Common myeloid progenitor, CD34-positive (primary cell): ENCODE results near the gene TENM4.

Experiments
- CTCF ChIA-PET: fragments of 350-600 bp; sonication (Branson Sonifier 250); formaldehyde crosslinking; loops from one replicate; lab custom pipeline; 2021; ENCODE audit warnings: antibody characterized with exemption; lab: Charles Lee
- POLR2A ChIA-PET: fragments of 350-600 bp; sonication (Branson Sonifier 250); formaldehyde crosslinking; loops from one replicate; lab custom pipeline; 2021; ENCODE audit warnings: antibody characterized with exemption; lab: Charles Lee
- DNase-seq, 3 donors: peaks; one replicate each; pipeline versions ENCODE4 v3.0.0 to v3.0.0-alpha.2; 2013
- H3K27ac ChIP-seq, 2 experiments: 1 replicate in 1 of 2; 2 replicates in 1 of 2; pipeline ENCODE4 v1.7.0; 2013; ENCODE audit warnings: inconsistent platforms in 2 of 2, low read length in 2 of 2, mild to moderate bottlenecking in 2 of 2, low read depth in 1 of 2, moderate library complexity in 1 of 2; ENCODE audit not compliant: severe bottlenecking in 2 of 2, insufficient read depth in 1 of 2, poor library complexity in 1 of 2
- H3K27me3 ChIP-seq, 5 experiments: replicated peaks in 2 of 5; 1 replicate in 3 of 5; 2 replicates in 2 of 5; pipeline versions ENCODE4 v1.6.1 to v1.7.0; 2013; ENCODE audit warnings: low read length in 4 of 5, mild to moderate bottlenecking in 2 of 5, moderate library complexity in 2 of 5, inconsistent platforms in 1 of 5; ENCODE audit not compliant: insufficient read depth in 5 of 5, control insufficient read depth in 4 of 5
- H3K36me3 ChIP-seq, 4 experiments: 1 replicate in 2 of 4; 2 replicates in 2 of 4; pipeline versions ENCODE4 v1.6.1 to v1.7.0; 2013; ENCODE audit warnings: low read length in 3 of 4, control low read depth in 1 of 4, mild to moderate bottlenecking in 1 of 4; ENCODE audit not compliant: control insufficient read depth in 4 of 4, insufficient read depth in 4 of 4
- H3K4me1 ChIP-seq, 4 experiments: 1 replicate in 3 of 4; 2 replicates in 1 of 4; pipeline versions ENCODE4 v1.6.1 to v1.7.1; 2013; ENCODE audit warnings: low read length in 3 of 4, mild to moderate bottlenecking in 3 of 4, control low read depth in 1 of 4, inconsistent platforms in 1 of 4, moderate library complexity in 1 of 4; ENCODE audit not compliant: control insufficient read depth in 4 of 4, insufficient read depth in 4 of 4; ENCODE audit errors: control extremely low read depth in 1 of 4
- H3K4me3 ChIP-seq, 7 experiments: 1 replicate in 4 of 7; 2 replicates in 3 of 7; pipeline versions ENCODE4 v1.5.1 to v1.7.0; 2013; ENCODE audit warnings: mild to moderate bottlenecking in 7 of 7, low read length in 6 of 7, moderate library complexity in 6 of 7, inconsistent platforms in 2 of 7, low read depth in 2 of 7, control low read depth in 1 of 7; ENCODE audit not compliant: insufficient read depth in 4 of 7, control insufficient read depth in 1 of 7; ENCODE audit errors: extremely low read depth in 1 of 7
- H3K9me3 ChIP-seq, 5 experiments: 1 replicate in 4 of 5; 2 replicates in 1 of 5; pipeline versions ENCODE4 v1.6.1 to v1.7.1; 2013; ENCODE audit warnings: low read length in 4 of 5, mild to moderate bottlenecking in 2 of 5, inconsistent platforms in 1 of 5, low read depth in 1 of 5, moderate library complexity in 1 of 5; ENCODE audit not compliant: control insufficient read depth in 4 of 5, insufficient read depth in 2 of 5; ENCODE audit errors: control extremely low read depth in 1 of 5
- whole genome bisulfite sequencing: methylation state at CpG from one replicate; pipeline ENCODE4 v1.1.5; 2013; ENCODE audit not compliant: insufficient coverage; 5-methylcytosine and 5-hydroxymethylcytosine counted together

TENM4 gene

DNA sequence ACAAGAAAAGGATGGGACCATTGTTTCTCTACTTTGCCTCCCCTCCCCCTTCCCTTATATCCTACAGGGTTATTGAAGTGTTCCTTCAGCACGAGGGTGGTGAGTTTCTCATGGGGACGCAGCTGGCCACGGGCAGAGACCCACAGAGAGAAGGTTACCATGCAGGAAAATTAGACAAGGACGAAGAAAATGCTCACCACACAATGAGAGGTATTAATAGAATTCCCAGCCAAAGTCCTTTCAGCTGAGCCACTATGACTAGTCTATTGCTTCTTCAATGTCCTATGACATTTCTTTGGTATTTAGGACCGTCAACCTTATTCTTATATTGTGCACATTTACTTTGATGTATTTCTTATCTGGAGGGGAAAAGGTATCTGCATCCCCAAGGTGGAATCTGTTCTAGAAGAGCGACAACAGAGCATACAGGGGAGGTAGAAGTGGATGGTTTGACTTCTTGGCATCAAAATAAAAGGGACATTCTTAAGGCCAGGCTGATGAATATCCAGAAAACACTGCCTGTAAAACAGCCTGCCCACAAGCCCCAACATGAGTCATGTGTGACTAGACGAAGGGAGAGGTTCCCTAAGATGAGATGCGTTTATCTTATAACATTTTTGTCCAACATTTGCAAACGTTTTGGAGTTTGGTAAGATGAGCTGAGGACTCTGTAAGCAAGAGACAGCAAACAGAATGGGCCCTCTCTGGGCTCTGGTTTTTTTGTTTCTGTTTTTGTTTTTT is 656.3 kb downstream of the TENM4 start:
- ChIA-PET POLR2A (no interaction called here), CTCF (no interaction called here)
- peaks cover 0 to 29% (median 4%) of the 10 kb centered on the region in 5 experiments for H3K27me3 ChIP-seq
- DNase-seq, result no peak
- no peaks in the 10 kb centered on the region for H3K4me1 ChIP-seq
- no peaks in the 10 kb centered on the region for H3K36me3 ChIP-seq
- no peak overlapping the region for H3K27ac ChIP-seq
- no peak overlapping the region for H3K4me3 ChIP-seq
- 94% methylated on average over 3 of the region's 9 CpGs for WGBS
- peaks cover 0 to 2% (median 0%) of the 10 kb centered on the region in 5 experiments for H3K9me3 ChIP-seq

DNA sequence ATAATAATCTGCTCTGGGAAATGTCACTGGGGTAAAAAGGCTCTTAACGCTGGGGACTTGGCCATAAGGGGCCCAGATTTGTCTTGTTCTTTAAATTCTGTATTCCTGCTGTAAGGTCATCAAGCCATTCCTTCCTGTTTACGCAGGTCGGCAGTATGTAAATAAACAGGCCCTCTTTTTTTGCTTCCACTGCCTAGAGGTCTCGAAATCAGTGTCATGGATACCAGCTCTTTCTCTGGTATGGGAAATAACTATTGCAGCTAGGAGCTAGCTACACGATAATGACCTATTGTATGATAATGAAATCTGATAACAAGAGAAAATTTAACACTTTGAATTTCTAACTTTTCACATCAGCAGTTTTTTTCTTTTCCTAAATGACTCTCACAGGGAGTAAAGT is 657.0 kb downstream of the TENM4 start:
- POLR2A ChIA-PET, result no interaction called here

DNA sequence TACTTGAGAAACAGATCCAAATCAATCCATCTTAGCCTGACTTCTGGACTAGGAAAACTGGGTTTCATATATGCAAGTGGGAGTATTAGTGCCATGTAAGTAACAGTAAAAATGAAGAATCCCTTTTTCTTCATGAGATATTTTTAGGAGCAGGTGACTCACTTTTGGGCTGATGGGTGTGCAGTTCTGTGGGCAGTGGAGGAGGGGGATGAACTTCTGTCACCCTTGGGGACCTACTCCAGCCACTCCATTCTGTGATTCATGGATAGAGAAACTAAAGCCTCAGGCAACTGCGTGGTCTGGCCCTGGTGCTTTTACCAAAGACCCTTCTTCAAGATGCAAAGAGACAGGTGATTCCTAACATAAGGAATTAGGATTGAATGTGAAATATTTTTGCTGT is 657.5 kb downstream of the TENM4 start:
- no peak overlapping the region for H3K27ac ChIP-seq
- H3K4me3 ChIP-seq, result no peak overlapping the region
- CTCF ChIA-PET, result no interaction called here
- H3K27me3 ChIP-seq, result peaks cover 0 to 29% (median 3%) of the 10 kb centered on the region in 5 experiments
- no peaks in the 10 kb centered on the region for H3K4me1 ChIP-seq
- peaks cover 0 to 2% (median 0%) of the 10 kb centered on the region in 5 experiments for H3K9me3 ChIP-seq
- WGBS, result 78% methylated on average over 1 of the region's 1 CpG
- H3K36me3 ChIP-seq, result no peaks in the 10 kb centered on the region
- POLR2A ChIA-PET, result no interaction called here
- no peak for DNase-seq

More for the DNA sequence above, 657.0 kb downstream of the TENM4 start:
- Histone ChIP-seq H3K4me3 (no peak overlapping the region), H3K4me1 (no peaks in the 10 kb centered on the region), H3K27me3 (peaks cover 0 to 29% (median 3%) of the 10 kb centered on the region in 5 experiments), H3K9me3 (peaks cover 0 to 2% (median 0%) of the 10 kb centered on the region in 5 experiments), H3K27ac (no peak overlapping the region), H3K36me3 (no peaks in the 10 kb centered on the region)
- no peak for DNase-seq
- CTCF ChIA-PET, result no interaction called here
- 27% methylated on average over 3 of the region's 5 CpGs for WGBS

DNA sequence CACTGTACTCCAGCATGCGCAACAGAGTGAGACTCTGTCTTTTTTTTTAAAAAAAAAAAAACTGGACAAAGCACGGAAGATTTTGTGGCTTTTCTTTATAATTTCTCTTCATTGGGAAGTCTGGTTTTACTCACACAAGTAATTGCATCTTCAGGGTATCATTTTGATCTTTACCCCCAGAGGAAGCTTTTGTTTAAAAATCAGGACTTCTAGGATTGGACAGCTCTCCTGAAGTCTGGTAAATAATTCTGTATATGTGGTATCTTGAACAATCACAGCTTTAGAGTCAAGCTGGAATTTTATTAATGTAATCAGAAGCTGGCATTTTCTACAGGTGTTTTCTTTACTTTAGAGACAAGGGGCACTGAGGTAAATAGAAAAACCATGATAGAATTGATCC is 658.1 kb downstream of the TENM4 start:
- DNase-seq, result no peak
- H3K4me1 ChIP-seq, result no peaks in the 10 kb centered on the region
- WGBS, result 100% methylated on average over 1 of the region's 2 CpGs
- POLR2A ChIA-PET, result no interaction called here
- H3K27ac ChIP-seq, result no peak overlapping the region
- H3K9me3 ChIP-seq, result peaks cover 0 to 2% (median 0%) of the 10 kb centered on the region in 5 experiments
- no peaks in the 10 kb centered on the region for H3K36me3 ChIP-seq
- CTCF ChIA-PET, result no interaction called here
- no peak overlapping the region for H3K4me3 ChIP-seq
- peaks cover 0 to 29% (median 3%) of the 10 kb centered on the region in 5 experiments for H3K27me3 ChIP-seq

DNA sequence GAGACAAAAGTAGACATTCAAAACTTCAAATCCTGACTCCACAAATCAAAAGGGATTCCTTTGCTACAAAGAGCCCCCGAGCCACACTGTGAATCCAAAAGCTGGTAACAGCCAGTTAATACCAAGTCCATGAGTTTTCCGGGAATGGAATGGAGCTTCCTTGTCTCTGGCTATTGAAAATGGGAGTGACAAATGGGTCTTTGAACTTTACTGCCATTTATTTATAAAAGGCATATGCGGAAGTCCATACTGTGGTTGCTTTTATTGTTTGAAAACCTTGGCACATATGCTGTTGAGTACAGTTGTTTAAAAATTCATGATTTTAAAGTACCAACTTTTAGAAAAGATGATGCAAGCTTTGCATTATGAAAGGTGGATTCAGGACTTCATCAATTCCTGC is 659.9 kb downstream of the TENM4 start:
- POLR2A ChIA-PET, result no interaction called here
- CTCF ChIA-PET, result no interaction called here
- Histone ChIP-seq H3K27ac (no peak overlapping the region), H3K9me3 (peaks cover 0 to 2% (median 0%) of the 10 kb centered on the region in 5 experiments), H3K4me3 (no peak overlapping the region), H3K4me1 (no peaks in the 10 kb centered on the region), H3K27me3 (peaks cover 0 to 26% (median 3%) of the 10 kb centered on the region in 5 experiments), H3K36me3 (no peaks in the 10 kb centered on the region)
- no peak for DNase-seq
- WGBS, result 96% methylated on average over 3 of the region's 3 CpGs

DNA sequence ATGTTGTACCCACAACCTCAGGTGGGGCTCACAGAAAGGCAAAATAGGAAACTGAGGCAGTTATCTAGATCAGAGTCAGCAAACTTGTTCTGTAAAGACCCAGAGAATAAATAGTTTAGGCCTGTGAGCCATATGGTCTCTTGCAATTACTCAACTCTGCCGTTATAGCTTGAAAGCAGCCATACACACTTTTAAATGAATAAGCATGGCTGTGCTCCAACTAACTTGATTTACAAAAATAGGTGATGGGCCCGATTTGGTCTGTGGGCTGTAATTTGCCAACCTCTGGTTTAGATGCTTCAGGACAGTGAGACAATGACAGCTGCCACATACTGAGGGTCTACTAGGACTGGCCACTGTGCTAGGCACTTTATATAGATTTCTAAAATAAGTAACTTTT is 667.3 kb downstream of the TENM4 start:
- H3K4me3 ChIP-seq, result no peak overlapping the region
- ChIA-PET POLR2A (no interaction called here), CTCF (no interaction called here)
- H3K36me3 ChIP-seq, result no peaks in the 10 kb centered on the region
- H3K9me3 ChIP-seq, result no peaks in the 10 kb centered on the region
- no peak overlapping the region for H3K27ac ChIP-seq
- peaks cover 0 to 3% (median 0%) of the 10 kb centered on the region in 5 experiments for H3K27me3 ChIP-seq
- 100% methylated on average over 1 of the region's 2 CpGs for whole genome bisulfite sequencing
- H3K4me1 ChIP-seq, result no peaks in the 10 kb centered on the region
- no peak for DNase-seq

DNA sequence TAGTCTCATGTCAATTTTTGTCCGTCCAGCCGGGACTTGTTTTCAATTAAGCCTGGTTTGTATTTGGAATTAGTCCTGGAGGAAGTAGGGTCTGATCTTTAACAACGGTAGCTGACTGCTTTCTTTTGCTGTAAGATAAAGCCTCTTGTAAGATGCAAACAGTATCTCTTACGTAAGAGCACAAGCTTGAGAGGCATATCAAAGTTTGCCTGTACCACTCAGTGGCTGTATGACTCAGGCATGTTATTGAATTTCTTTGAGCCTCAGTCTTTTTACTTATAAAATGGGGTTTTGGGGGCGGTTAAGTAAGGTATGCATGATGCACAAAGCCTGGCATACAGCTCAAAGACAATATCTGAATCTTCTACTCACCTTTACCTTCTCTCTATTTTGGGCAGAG is 667.8 kb downstream of the TENM4 start:
- POLR2A ChIA-PET, result no interaction called here
- 81% methylated on average over 2 of the region's 5 CpGs for WGBS
- CTCF ChIA-PET, result no interaction called here
- no peak for DNase-seq
- no peak overlapping the region for H3K27ac ChIP-seq
- no peaks in the 10 kb centered on the region for H3K36me3 ChIP-seq
- H3K4me1 ChIP-seq, result no peaks in the 10 kb centered on the region
- peaks cover 0 to 3% (median 0%) of the 10 kb centered on the region in 5 experiments for H3K27me3 ChIP-seq
- H3K9me3 ChIP-seq, result no peaks in the 10 kb centered on the region
- H3K4me3 ChIP-seq, result no peak overlapping the region
